ENCODE data around the gene CHEK2.

DNA sequence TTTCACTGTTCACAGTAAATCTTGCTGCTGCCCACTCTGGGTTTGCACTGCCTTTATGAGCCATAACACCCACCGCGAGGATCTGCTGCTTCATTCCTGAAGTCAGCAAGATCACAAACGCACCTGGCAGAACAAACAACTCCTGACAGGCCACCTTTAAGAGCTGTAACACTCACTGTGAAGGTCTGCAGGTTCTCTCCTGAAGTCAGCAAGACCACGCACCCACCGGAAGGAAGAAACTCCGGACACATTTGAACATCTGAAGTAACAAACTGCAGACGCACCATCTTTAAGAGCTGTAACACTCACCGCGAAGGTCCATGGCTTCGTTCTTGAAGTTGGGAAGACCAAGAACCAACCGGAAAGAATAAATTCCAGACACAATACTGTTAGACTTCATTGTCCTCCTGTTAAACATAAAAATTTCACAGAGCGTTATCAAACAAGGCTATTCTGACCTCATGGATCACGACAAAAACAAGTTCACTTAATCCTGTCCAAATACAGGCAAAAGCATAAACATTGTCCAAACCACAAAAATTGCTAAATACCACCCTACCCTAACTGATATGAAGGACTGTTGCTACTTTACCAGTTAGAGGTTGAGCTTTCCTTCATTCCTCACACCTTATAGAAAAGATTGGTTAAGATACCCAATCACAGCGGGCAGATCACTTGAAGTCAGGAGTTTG, 27.9 kb upstream of the CHEK2 start:
- TF ChIP-seq CTCF (IDR thresholded peaks at IDR 0.05) (no peak), POLR2AphosphoS5 (IDR thresholded peaks at IDR 0.05) (no peak), POLR2A (IDR thresholded peaks at IDR 0.05) (no peak)

Measured in sigmoid colon (tissue), 4 donors.